MM.1S (cell line): ENCODE data around the gene ZNF638.

Source experiments
- DNase-seq: peaks from one replicate; pipeline ENCODE4 v3.0.0-alpha.2; 2015
- H2AFZ ChIP-seq: fragments of 300-600 bp; sonication (generic); 2 replicates; pipeline ENCODE4 v1.6.0; 2016; ENCODE audit warnings: antibody characterized with exemption, low read length
- H3F3A ChIP-seq: fragments of 300-600 bp; sonication (generic); 2 replicates; pipeline ENCODE4 v1.6.1; 2016; ENCODE audit warnings: mild to moderate bottlenecking, antibody characterized with exemption, low read length, moderate library complexity, mixed read lengths; ENCODE audit not compliant: insufficient read depth
- H3K27ac ChIP-seq: fragments of 300-600 bp; sonication (generic); 2 replicates; pipeline ENCODE4 v1.5.1; 2016; ENCODE audit warnings: mild to moderate bottlenecking, low read length
- H3K27me3 ChIP-seq: fragments of 300-600 bp; sonication (generic); replicated peaks from 2 replicates; pipeline ENCODE4 v1.6.0; 2016; ENCODE audit warnings: low read length; ENCODE audit not compliant: insufficient read depth
- H3K36me3 ChIP-seq: fragments of 300-600 bp; sonication (generic); replicated peaks from 2 replicates; pipeline ENCODE4 v1.6.1; 2016; ENCODE audit warnings: mild to moderate bottlenecking, low read length, mixed read lengths; ENCODE audit not compliant: insufficient read depth
- H3K4me1 ChIP-seq: fragments of 300-600 bp; sonication (generic); 2 replicates; pipeline ENCODE4 v1.6.1; 2016; ENCODE audit warnings: low read length, mixed read lengths
- H3K4me2 ChIP-seq: fragments of 300-600 bp; sonication (generic); 2 replicates; pipeline ENCODE4 v1.6.0; 2016; ENCODE audit warnings: low read depth, low read length
- H3K4me3 ChIP-seq: fragments of 300-600 bp; sonication (generic); 2 replicates; pipeline ENCODE4 v1.5.1; 2016; ENCODE audit warnings: low read length, mixed read lengths
- H3K79me2 ChIP-seq: fragments of 300-600 bp; sonication (generic); 2 replicates; pipeline ENCODE4 v1.6.1; 2016; ENCODE audit warnings: mixed run types, low read length, mixed read lengths
- H3K9ac ChIP-seq: fragments of 300-600 bp; sonication (generic); 2 replicates; pipeline ENCODE4 v1.6.1; 2016; ENCODE audit warnings: low read length, mixed read lengths
- H3K9me2 ChIP-seq: fragments of 300-600 bp; sonication (generic); replicated peaks from 2 replicates; pipeline ENCODE4 v1.6.1; 2016; ENCODE audit warnings: mild to moderate bottlenecking, low read length, mixed read lengths; ENCODE audit not compliant: insufficient read depth
- H3K9me3 ChIP-seq: fragments of 300-600 bp; sonication (generic); replicated peaks from 2 replicates; pipeline ENCODE4 v1.6.1; 2016; ENCODE audit warnings: mild to moderate bottlenecking, low read length, mixed read lengths; ENCODE audit not compliant: insufficient read depth
- H4K20me1 ChIP-seq: fragments of 300-600 bp; sonication (generic); 2 replicates; pipeline ENCODE4 v1.6.1; 2016; ENCODE audit warnings: mild to moderate bottlenecking, low read length, moderate library complexity, mixed read lengths; ENCODE audit not compliant: insufficient read depth
- CTCF ChIP-seq: fragments of 300-600 bp; sonication (generic); IDR thresholded peaks from 2 replicates; pipeline ENCODE4 v1.5.1; 2016; ENCODE audit warnings: antibody characterized with exemption, low read length, mixed read lengths
- EZH2 ChIP-seq: fragments of 300-600 bp; sonication (generic); optimal IDR thresholded peaks from 2 replicates; pipeline ENCODE3; 2017; ENCODE audit warnings: low read depth, mild to moderate bottlenecking, antibody characterized with exemption, low read length, mixed read lengths
- EZH2phosphoT487 ChIP-seq: fragments of 300-600 bp; sonication (generic); IDR thresholded peaks from 2 replicates; pipeline ENCODE4 v1.6.1; 2018; ENCODE audit warnings: antibody characterized with exemption, low read length

Gene ZNF638

GRCh38 chr2:71476495-71476894 is 144.9 kb downstream of the ZNF638 start:
- H3K79me2 ChIP-seq: no peaks in the 10 kb centered on the region
- H3K36me3 ChIP-seq: no peaks in the 10 kb centered on the region
- no peaks in the 10 kb centered on the region for H4K20me1 ChIP-seq
- H3K9me2 ChIP-seq: no peaks in the 10 kb centered on the region
- H3K4me1 ChIP-seq: no peaks in the 10 kb centered on the region
- no peak overlapping the region for H3K9ac ChIP-seq
- H3K9me3 ChIP-seq: no peaks in the 10 kb centered on the region
- H3K27me3 ChIP-seq: no peaks in the 10 kb centered on the region
- no peak overlapping the region for H3K4me2 ChIP-seq
- no peak overlapping the region for H2AFZ ChIP-seq
- no peaks in the 10 kb centered on the region for H3F3A ChIP-seq
- no peak for DNase-seq
- H3K4me3 ChIP-seq: no peak overlapping the region
- no peak overlapping the region for H3K27ac ChIP-seq
- no peak for TF ChIP-seq CTCF
- no peak for TF ChIP-seq EZH2
- no peak for TF ChIP-seq EZH2phosphoT487

- no peaks in the 10 kb centered on the region for H3K79me2 ChIP-seq
- H3F3A ChIP-seq: no peaks in the 10 kb centered on the region
- H3K4me2 ChIP-seq: no peak overlapping the region
- no peaks in the 10 kb centered on the region for H3K27me3 ChIP-seq
- no peak for TF ChIP-seq CTCF
- no peak for TF ChIP-seq EZH2
- TF ChIP-seq EZH2phosphoT487: no peak
- no peak for DNase-seq
- no peaks in the 10 kb centered on the region for H3K36me3 ChIP-seq
- H3K9ac ChIP-seq: no peak overlapping the region
- no peaks in the 10 kb centered on the region for H4K20me1 ChIP-seq
- no peak overlapping the region for H2AFZ ChIP-seq
- H3K4me3 ChIP-seq: no peak overlapping the region
- H3K9me3 ChIP-seq: no peaks in the 10 kb centered on the region
- no peaks in the 10 kb centered on the region for H3K9me2 ChIP-seq
- no peak overlapping the region for H3K27ac ChIP-seq
- no peaks in the 10 kb centered on the region for H3K4me1 ChIP-seq
Observed at GRCh38 chr2:71477231-71477691, 145.7 kb downstream of the ZNF638 start.

GRCh38 chr2:71478806-71479205 is 147.2 kb downstream of the ZNF638 start:
- H3F3A ChIP-seq: no peaks in the 10 kb centered on the region
- H4K20me1 ChIP-seq: no peaks in the 10 kb centered on the region
- no peaks in the 10 kb centered on the region for H3K9me2 ChIP-seq
- TF ChIP-seq CTCF: no peak
- no peak for TF ChIP-seq EZH2
- no peak for TF ChIP-seq EZH2phosphoT487
- no peaks in the 10 kb centered on the region for H3K79me2 ChIP-seq
- H3K4me3 ChIP-seq: no peak overlapping the region
- no peak for DNase-seq
- H3K27ac ChIP-seq: no peak overlapping the region
- no peak overlapping the region for H3K4me2 ChIP-seq
- no peaks in the 10 kb centered on the region for H3K36me3 ChIP-seq
- no peak overlapping the region for H3K9ac ChIP-seq
- H3K27me3 ChIP-seq: no peaks in the 10 kb centered on the region
- no peaks in the 10 kb centered on the region for H3K4me1 ChIP-seq
- H2AFZ ChIP-seq: no peak overlapping the region
- no peaks in the 10 kb centered on the region for H3K9me3 ChIP-seq

- H3K4me2 ChIP-seq: no peak overlapping the region
- H3K9me3 ChIP-seq: no peaks in the 10 kb centered on the region
- H3F3A ChIP-seq: no peaks in the 10 kb centered on the region
- no peak overlapping the region for H3K4me3 ChIP-seq
- DNase-seq: no peak
- no peaks in the 10 kb centered on the region for H4K20me1 ChIP-seq
- no peak overlapping the region for H3K27ac ChIP-seq
- H3K79me2 ChIP-seq: no peaks in the 10 kb centered on the region
- no peaks in the 10 kb centered on the region for H3K4me1 ChIP-seq
- TF ChIP-seq EZH2phosphoT487 (no peak), CTCF (no peak), EZH2 (no peak)
- H3K9ac ChIP-seq: no peak overlapping the region
- no peaks in the 10 kb centered on the region for H3K27me3 ChIP-seq
- no peaks in the 10 kb centered on the region for H3K9me2 ChIP-seq
- H2AFZ ChIP-seq: no peak overlapping the region
- no peaks in the 10 kb centered on the region for H3K36me3 ChIP-seq
Observed at GRCh38 chr2:71479261-71479660, 147.7 kb downstream of the ZNF638 start.
